RWPE1 (cell line): ENCODE measurements around the gene LPIN2.

Experiments used
- CTCF ChIA-PET: fragments of 350-600 bp; sonication (Branson Sonifier 250); formaldehyde crosslinking; extraction: SDS; loops from one replicate; lab custom pipeline; 2021; lab: Yijun Ruan, JAX
- POLR2A ChIA-PET: fragments of 400-600 bp; formaldehyde crosslinking; extraction: SDS; loops from one replicate; lab custom pipeline; 2020; ENCODE audit warnings: antibody characterized with exemption; ENCODE audit not compliant: low non-redundant PET; lab: Yijun Ruan, JAX
- DNase-seq: peaks from one replicate; pipeline ENCODE4 v3.0.0; 2012; ENCODE audit warnings: low spot score
- H3K27ac ChIP-seq: fragments of 450-650 bp; 2 replicates; pipeline ENCODE4 v1.5.1; 2017
- CTCF ChIP-seq: fragments of 450-650 bp; conservative IDR thresholded peaks from 2 replicates; pipeline ENCODE4 v1.5.1; 2017; ENCODE audit warnings: low read depth, mild to moderate bottlenecking

The LPIN2 gene

GRCh38 chr18:2984703-2985261, 28.2 kb downstream of the LPIN2 start:
- ChIA-PET CTCF (interaction anchor here (0.5 to 0.7 kb wide), 7 partner anchors 18 to 1408 kb away, joined by 3 to 5 read pairs (median 3); no protein-coding TSS in a partner anchor), POLR2A (no interaction called here)
- no peak for TF ChIP-seq CTCF
- DNase-seq: no peak
- H3K27ac ChIP-seq: no peak overlapping the region

- CTCF ChIA-PET: no interaction called here
- DNase-seq: no peak
- POLR2A ChIA-PET: no interaction called here
- no peak for TF ChIP-seq CTCF
- no peak overlapping the region for H3K27ac ChIP-seq
These were observed 28.9 kb downstream of the LPIN2 start for GRCh38 chr18:2984091-2984490.

GRCh38 chr18:2983296-2983695, 29.6 kb downstream of the LPIN2 start:
- no peak for TF ChIP-seq CTCF
- POLR2A ChIA-PET: no interaction called here
- no peak overlapping the region for H3K27ac ChIP-seq
- DNase-seq: no peak
- CTCF ChIA-PET: no interaction called here

DNA sequence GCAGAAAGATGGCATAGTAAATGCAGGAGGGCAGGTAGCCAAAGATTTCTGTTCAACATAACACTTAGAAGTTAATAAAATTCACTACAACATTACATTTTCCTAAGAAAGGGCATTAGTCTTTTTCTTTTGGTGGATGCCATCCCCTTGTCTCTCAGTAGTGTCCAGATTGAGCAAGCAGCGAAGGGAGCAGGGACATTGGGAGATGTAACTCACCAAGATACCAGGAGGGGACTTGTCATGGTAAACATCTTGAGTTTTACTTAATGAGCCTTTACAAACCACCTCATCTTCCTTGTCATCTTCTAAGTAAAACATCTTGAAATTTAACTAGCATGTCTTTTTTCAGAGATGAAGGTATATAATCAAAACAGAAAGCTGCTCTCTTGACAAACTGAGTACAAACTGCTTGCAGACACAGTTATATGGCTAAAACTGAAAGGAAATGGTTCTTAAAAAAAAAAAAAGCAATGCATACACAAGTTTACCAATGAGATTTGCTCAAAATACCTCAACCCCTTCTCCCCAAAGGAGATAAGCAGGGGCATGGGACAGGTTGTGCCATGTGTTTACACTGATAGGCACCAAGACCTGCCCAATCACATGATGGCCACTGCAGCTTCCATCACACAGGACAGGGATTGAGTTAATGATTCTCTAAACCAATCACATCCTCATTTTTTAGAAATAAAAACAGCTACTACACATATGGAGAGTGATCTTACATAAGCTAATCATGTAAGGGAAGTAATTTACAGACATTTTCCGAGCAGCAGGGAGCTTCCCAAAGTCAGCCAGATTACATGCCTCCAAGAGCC, 30.3 kb downstream of the LPIN2 start:
- POLR2A ChIA-PET: no interaction called here
- TF ChIP-seq CTCF: no peak
- CTCF ChIA-PET: interaction anchor here (0.7 to 1.0 kb wide), 2 partner anchors 13 to 269 kb away, joined by 4 read pairs; no protein-coding TSS in a partner anchor
- DNase-seq: no peak
- H3K27ac ChIP-seq: no peak overlapping the region

- CTCF ChIA-PET: interaction anchor here (0.6 to 1.0 kb wide), 3 partner anchors 13 to 270 kb away, joined by 3 to 4 read pairs (median 4); no protein-coding TSS in a partner anchor
- POLR2A ChIA-PET: no interaction called here
- no peak for TF ChIP-seq CTCF
- DNase-seq: no peak
- no peak overlapping the region for H3K27ac ChIP-seq
These were observed 30.9 kb downstream of the LPIN2 start for GRCh38 chr18:2982022-2982421.

DNA sequence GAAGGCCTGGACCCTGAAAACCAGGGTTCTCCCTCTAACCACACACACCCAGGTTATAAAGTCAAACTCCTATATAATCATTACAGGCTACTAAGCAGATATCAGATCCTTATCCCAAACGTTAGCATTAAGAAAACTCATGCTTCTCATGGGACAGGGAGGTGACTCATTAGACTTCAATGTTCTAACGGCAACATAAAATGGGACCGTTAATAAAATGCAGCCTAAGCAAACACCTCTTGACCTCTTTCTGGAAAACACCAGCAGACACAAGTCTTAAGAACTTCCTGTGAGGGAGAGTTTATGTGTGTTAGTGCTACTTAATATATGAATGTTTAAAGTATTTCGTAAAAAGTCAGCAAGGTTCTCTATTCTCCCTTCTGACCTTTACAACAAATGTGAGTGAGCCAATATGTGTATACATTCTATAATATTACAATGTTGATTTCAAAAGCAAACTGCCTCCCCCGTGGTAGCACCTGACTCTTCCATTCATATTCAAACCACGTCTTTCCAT, 31.7 kb downstream of the LPIN2 start:
- ChIA-PET CTCF (interaction anchor here (0.6 to 1.0 kb wide), 2 partner anchors 14 to 17 kb away, joined by 3 to 4 read pairs; no protein-coding TSS in a partner anchor), POLR2A (no interaction called here)
- no peak for TF ChIP-seq CTCF
- DNase-seq: peak; percentile 45
- H3K27ac ChIP-seq: no peak overlapping the region
